OCI-LY1 (cell line): ENCODE measurements around the gene SOX2.

ENCODE experiments used
- H2AFZ ChIP-seq: fragments of 200-600 bp; sonication (generic), shearing (Covaris generic); 2 replicates; pipeline ENCODE4 v1.6.0; 2014; ENCODE audit warnings: antibody characterized with exemption, mild to moderate bottlenecking, low read length
- H3F3A ChIP-seq: fragments of 200-600 bp; sonication (generic), shearing (Covaris generic); 2 replicates; pipeline ENCODE4 v1.6.0; 2014; ENCODE audit warnings: mild to moderate bottlenecking, antibody characterized with exemption, low read length, moderate library complexity; ENCODE audit not compliant: insufficient read depth
- H3K27ac ChIP-seq: fragments of 200-600 bp; sonication (generic); 2 replicates; pipeline ENCODE4 v1.5.1; 2014; ENCODE audit warnings: low read length, mixed run types, mild to moderate bottlenecking, low read depth; ENCODE audit not compliant: poor library complexity, severe bottlenecking
- H3K27me3 ChIP-seq: fragments of 200-600 bp; sonication (generic); 2 replicates; pipeline ENCODE4 v1.6.0; 2014; ENCODE audit warnings: antibody characterized with exemption, mild to moderate bottlenecking, low read length, moderate library complexity; ENCODE audit not compliant: insufficient read depth
- H3K36me3 ChIP-seq: fragments of 200-600 bp; sonication (generic); 2 replicates; pipeline ENCODE4 v1.6.1; 2014; ENCODE audit warnings: mild to moderate bottlenecking, antibody characterized with exemption, low read length, moderate library complexity, mixed read lengths; ENCODE audit not compliant: insufficient read depth
- H3K4me1 ChIP-seq: fragments of 200-600 bp; sonication (generic); 2 replicates; pipeline ENCODE4 v1.5.1; 2014; ENCODE audit warnings: mild to moderate bottlenecking, low read length, moderate library complexity; ENCODE audit not compliant: insufficient read depth, severe bottlenecking
- H3K4me2 ChIP-seq: fragments of 200-600 bp; sonication (generic), shearing (Covaris generic); 2 replicates; pipeline ENCODE4 v1.6.1; 2014; ENCODE audit warnings: low read length
- H3K4me3 ChIP-seq: fragments of 200-600 bp; sonication (generic); 2 replicates; pipeline ENCODE4 v1.5.1; 2014; ENCODE audit warnings: low read length, low read depth, mild to moderate bottlenecking, mixed read lengths; ENCODE audit not compliant: poor library complexity, severe bottlenecking
- H3K79me2 ChIP-seq: fragments of 200-600 bp; shearing (Covaris generic); 2 replicates; pipeline ENCODE4 v1.6.1; 2016; ENCODE audit warnings: mixed run types, low read length, mixed read lengths; ENCODE audit not compliant: insufficient read depth
- H3K9ac ChIP-seq: fragments of 200-600 bp; sonication (generic), shearing (Covaris generic); 2 replicates; pipeline ENCODE4 v1.6.1; 2014; ENCODE audit warnings: mild to moderate bottlenecking, low read length, mixed read lengths
- H3K9me2 ChIP-seq: fragments of 200-600 bp; sonication (generic), shearing (Covaris generic); 2 replicates; pipeline ENCODE4 v1.6.1; 2014; ENCODE audit warnings: low read depth, mild to moderate bottlenecking, low read length, mixed read lengths
- H3K9me3 ChIP-seq: fragments of 200-600 bp; shearing (Covaris generic); 2 replicates; pipeline ENCODE4 v1.6.1; 2014; ENCODE audit warnings: low read length, mixed read lengths
- H4K20me1 ChIP-seq: fragments of 200-600 bp; sonication (generic), shearing (Covaris generic); 2 replicates; pipeline ENCODE4 v1.6.0; 2016; ENCODE audit warnings: mild to moderate bottlenecking, low read length; ENCODE audit not compliant: insufficient read depth
- CTCF ChIP-seq: fragments of 200-600 bp; sonication (generic), shearing (Covaris generic); IDR thresholded peaks from 2 replicates; pipeline ENCODE4 v1.5.1; 2017; ENCODE audit warnings: mild to moderate bottlenecking, antibody characterized with exemption, low read length, moderate library complexity, mixed read lengths
- EZH2 ChIP-seq: fragments of 200-600 bp; sonication (generic), shearing (Covaris generic); IDR thresholded peaks from 2 replicates; pipeline ENCODE4 v1.8.0; 2017; ENCODE audit warnings: borderline replicate concordance, mixed run types, mild to moderate bottlenecking, antibody characterized with exemption, low read length, moderate library complexity, mixed read lengths

Gene SOX2

DNA sequence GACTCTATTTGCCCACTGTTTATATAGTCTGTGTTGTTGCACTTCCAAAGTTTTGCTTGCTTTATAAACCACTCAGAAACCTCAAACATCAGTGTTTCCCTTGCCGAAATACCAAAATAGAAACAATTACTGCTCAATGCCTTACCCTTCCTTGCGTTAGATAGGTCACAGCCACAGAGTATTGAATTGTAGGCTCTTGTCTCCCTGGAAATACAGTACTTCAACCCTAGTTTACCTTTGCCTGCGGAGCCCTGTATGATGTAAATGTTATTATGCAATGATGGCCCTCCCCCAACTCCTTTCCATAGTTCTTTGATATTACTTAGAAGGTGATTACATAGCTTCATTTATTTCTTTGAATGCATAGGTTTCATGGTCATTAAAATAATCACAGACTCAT lies 44.2 kb downstream of the SOX2 start:
- no peak overlapping the region for H2AFZ ChIP-seq
- no peaks in the 10 kb centered on the region for H3K9me2 ChIP-seq
- H3K36me3 ChIP-seq = no peaks in the 10 kb centered on the region
- no peak overlapping the region for H3K4me3 ChIP-seq
- peak overlapping the region; percentile 35 for H3K4me2 ChIP-seq
- H3K9me3 ChIP-seq = no peaks in the 10 kb centered on the region
- H3F3A ChIP-seq = 0 out of 2 replicates have a peak, but pooled peaks cover 8% of the 10 kb centered on the region
- no peak for TF ChIP-seq EZH2
- no peak for TF ChIP-seq CTCF
- no peaks in the 10 kb centered on the region for H3K27me3 ChIP-seq
- H3K4me1 ChIP-seq = peaks cover 86% of the 10 kb centered on the region
- H3K79me2 ChIP-seq = no peaks in the 10 kb centered on the region
- H4K20me1 ChIP-seq = no peaks in the 10 kb centered on the region
- H3K27ac ChIP-seq = peak overlapping the region; percentile 71
- H3K9ac ChIP-seq = no peak overlapping the region; the same call in 1 of the 2 replicates

DNA sequence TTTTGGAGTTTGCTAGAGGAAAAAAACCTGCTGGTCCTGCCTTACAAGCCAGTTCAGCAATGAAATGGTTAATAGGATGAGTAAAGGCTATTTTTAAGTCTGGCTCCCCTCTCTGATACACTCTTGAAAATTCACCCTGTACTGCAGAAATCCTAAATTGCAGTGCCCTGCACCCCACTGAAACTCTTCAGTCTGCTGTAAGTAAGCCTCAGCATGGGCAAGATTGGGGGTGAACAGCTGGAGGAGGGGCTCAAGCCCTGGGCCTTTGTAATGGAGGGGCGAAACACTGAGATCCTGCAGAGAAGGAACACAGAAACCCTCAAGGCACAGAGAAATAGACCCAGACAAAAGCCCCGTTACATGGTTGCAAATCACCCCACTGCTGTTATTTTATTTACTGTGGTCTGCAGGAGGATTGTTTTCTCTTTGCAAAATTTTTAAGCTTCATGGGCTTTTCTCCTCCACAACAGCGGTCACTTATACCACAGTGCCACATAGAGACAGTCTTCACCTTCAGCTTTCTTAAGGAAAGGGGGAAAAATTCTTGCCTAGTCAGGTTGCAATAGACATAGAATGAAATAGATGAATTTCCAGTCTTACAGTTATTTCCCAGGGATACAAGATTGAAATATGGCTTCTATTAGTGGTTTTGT lies 45.0 kb downstream of the SOX2 start:
- H3K27me3 ChIP-seq = no peaks in the 10 kb centered on the region
- H3K9me3 ChIP-seq = no peaks in the 10 kb centered on the region
- no peaks in the 10 kb centered on the region for H3K79me2 ChIP-seq
- peak overlapping the region; percentile 35 for H3K4me2 ChIP-seq
- no peak overlapping the region for H3K4me3 ChIP-seq
- H3K4me1 ChIP-seq = peaks cover 80% of the 10 kb centered on the region
- 0 out of 2 replicates have a peak, but pooled peaks cover 8% of the 10 kb centered on the region for H3F3A ChIP-seq
- H4K20me1 ChIP-seq = no peaks in the 10 kb centered on the region
- H3K9me2 ChIP-seq = no peaks in the 10 kb centered on the region
- no peak overlapping the region for H2AFZ ChIP-seq
- H3K9ac ChIP-seq = no peak overlapping the region; the same call in 1 of the 2 replicates
- peak overlapping the region; percentile 71 for H3K27ac ChIP-seq
- no peak for TF ChIP-seq EZH2
- TF ChIP-seq CTCF = no peak
- H3K36me3 ChIP-seq = no peaks in the 10 kb centered on the region

GRCh38 chr3:181757694-181758306 lies 46.1 kb downstream of the SOX2 start:
- H3K4me2 ChIP-seq = peak overlapping the region; percentile 35; the same call in 1 of the 2 replicates

More at GRCh38 chr3:181757694-181758306, 46.1 kb downstream of the SOX2 start:
- Histone ChIP-seq H3K27me3 (no peaks in the 10 kb centered on the region), H2AFZ (no peak overlapping the region), H3F3A (0 out of 2 replicates have a peak, but pooled peaks cover 8% of the 10 kb centered on the region), H3K4me1 (peaks cover 71% of the 10 kb centered on the region), H3K4me3 (no peak overlapping the region), H3K27ac (peak overlapping the region; percentile 71), H3K9ac (peak overlapping the region; percentile 0; the same call in 1 of the 2 replicates), H4K20me1 (no peaks in the 10 kb centered on the region), H3K79me2 (no peaks in the 10 kb centered on the region), H3K36me3 (no peaks in the 10 kb centered on the region), H3K9me3 (no peaks in the 10 kb centered on the region), H3K9me2 (no peaks in the 10 kb centered on the region)
- no peak for TF ChIP-seq CTCF
- TF ChIP-seq EZH2 = no peak
